GM19099 (cell line): ENCODE results near the gene ATP1A3.

Experiments
- POLR2A ChIP-seq: IDR thresholded peaks from 3 replicates; pipeline ENCODE4 v1.6.1; 2011; ENCODE audit warnings: low read depth; ENCODE audit not compliant: insufficient read length; ENCODE audit errors: extremely low read depth

Gene ATP1A3

GRCh38 chr19:41993612-41994483, at the start of gene ATP1A3:
Gene ATP1A3 (minus strand): TSS chr19:41994230. CDS start chr19:41994076, 154 bp downstream.
- TF ChIP-seq POLR2A = no peak

DNA sequence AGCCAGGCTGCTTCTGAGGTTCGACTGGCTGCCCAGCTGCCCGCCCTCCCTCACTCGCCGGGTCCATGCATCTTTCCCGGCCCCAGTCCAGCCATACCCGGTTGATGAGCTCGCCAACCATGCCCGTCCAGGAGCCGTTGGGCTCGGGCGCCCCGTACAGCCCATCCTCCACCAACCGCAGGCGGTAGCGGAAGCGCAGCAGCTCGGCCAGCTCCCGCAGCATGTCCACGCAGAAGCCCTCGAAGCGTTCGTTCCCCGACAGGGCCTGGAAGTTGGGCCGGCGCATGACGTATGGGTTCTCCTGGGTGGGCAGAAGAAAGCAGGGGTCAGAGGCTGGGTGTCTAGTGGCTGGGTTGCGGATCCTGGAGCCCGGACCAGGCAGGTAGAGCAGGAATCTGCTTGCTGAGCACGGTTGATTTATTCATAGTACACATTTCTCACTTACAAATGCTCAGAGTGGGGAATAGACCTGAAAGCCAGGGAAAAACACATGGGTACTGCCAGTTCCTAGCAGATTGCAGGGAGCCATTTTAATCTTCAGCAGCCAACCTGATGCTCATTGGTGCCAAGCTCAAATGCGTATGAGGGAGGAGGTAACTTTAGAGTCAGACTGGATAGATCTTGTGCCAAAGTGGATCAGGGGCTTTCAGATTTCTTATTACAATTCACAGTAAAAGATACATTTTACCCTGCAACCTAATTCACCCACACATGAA, 48.6 kb upstream of the ATP1A3 start:
- TF ChIP-seq POLR2A = no peak

- no peak for TF ChIP-seq POLR2A
Measured at GRCh38 chr19:42040031-42040430, 46.0 kb upstream of the ATP1A3 start.

DNA sequence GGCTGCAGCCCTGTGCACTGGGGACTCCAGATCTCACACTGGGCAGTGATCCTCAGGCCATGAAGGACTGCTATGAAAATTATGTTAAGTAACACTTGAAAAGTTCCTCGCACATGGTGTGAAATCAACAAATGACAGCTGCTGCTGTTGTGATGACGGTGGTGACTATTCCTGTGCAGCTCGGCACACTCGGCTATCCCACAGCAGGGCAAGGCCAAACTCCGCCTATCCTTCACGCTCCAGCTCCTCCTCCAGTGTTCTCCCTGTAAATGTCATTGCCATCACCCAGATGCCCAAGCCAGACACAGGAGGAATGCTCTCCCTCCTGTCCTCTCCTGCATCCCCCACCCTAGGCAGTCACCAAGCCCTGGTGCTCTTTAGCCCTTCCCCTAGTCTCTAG, 44.6 kb upstream of the ATP1A3 start:
- no peak for TF ChIP-seq POLR2A

DNA sequence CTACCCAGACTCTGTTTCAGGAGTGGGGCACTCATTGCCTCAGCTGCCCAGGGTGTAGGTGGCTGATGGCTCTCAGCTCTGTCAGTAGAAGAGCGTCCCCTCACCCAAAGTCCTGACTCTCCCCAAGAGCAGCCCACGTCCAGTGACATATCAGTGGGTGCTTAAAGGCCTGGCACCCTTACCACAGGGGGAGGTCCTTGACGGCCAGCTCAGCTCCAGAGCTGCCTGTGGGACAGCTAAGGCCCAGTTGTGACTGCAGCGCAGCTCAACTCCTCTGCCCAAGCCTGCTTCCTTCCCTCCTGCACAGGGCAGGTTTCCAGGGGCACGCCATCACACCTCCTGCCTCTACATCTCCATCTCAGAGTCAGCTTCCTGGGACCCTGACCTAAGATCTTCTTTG, 43.6 kb upstream of the ATP1A3 start:
- no peak for TF ChIP-seq POLR2A

DNA sequence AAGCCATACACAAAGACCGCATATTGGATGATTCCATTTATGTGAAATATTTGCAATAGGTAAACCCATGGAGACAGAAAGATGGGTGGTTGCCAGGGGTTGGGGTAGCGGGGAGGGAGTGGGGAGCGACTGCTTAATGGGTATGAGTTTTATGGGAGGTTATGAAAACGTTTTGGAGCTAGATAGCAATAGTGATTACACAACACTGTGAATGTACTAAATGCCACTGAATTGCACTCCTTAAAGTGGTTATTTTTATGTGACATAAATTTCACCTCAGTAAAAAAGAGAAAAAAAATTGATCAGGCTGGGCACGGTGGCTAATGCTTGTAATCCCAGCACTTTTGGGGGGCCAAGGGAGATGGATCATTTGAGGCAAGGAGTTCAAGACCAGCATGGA, 39.4 kb upstream of the ATP1A3 start:
- TF ChIP-seq POLR2A = no peak

GRCh38 chr19:42032431-42032830, 38.4 kb upstream of the ATP1A3 start:
- no peak for TF ChIP-seq POLR2A

DNA sequence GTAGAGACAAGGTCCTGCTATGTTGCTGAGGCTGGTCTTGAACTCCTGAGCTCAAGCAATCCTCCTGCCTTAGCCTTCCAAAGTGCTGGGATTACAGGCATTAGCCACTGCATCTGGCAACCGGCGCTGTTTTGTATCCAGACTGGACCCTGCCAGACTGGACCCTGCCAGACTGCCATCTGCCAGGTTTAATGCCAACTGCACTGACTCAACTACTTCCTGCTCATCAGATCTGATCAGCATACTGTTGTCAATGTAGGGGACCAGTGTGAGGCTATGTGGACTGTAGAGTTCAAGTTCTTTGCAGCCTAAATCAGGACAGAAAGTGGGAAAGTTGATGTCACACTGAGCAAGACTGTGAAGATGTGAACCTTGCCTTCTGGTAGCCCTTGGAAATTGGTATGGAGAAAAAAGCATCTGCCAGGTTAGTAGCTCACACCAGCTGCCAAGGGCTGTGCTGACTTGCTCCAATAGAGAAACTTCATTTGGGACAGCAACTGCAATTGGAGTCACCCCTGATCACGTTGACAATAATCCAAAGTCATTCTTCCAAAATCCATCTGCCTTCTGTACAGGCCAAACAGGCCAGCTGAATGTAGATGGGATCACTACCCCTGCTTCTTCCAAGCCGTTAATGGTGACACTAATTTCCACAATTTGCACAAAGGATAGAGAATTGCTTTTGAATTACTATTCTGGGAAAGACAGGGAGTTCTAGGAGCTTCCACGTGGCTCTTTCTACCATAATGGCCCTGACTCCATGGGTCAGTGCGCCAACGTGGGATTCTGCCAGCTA, 36.8 kb upstream of the ATP1A3 start:
- no peak for TF ChIP-seq POLR2A

DNA sequence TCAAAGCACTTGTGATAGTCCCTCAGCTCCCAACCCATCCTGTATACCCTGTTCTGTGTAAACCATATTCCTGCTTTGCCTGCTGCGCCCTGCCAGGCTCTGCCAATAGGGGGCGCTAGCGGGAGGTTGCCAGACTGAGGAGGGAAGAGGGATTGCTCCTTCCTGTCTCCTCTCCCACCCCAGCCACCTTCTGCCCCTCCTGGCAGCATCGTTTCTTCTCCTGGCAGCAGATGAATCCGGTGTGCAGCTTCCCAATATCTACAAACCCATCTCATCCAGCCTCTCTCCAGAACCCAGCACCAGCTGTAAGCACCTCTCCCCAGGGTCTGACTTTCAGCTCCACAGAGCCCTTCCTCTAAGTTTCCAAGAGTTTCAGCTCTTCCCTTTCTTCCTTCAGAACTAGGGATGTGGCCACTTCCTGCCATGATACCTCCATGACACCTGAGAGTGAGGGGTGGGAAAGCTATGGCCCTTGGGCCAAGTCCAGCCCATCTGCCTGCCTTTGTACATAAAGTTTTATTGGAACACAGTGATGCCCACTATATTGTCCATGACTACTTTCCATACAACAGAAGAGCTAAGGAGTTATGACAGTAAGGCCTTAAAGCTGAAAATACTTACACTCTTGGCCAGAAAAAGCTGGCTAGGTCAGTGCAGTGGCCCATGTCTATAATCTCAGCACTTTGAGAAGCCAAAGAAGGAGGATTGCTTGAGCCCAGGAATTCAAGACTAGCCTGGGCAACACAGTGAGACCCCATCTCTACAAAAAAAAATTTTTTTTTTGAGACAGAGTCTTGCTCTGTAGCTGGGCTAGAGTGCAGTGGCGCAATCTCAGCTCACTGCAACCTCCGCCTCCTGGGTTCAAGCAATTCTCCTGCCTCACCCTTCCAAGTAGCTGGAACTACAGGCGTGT, 34.5 kb upstream of the ATP1A3 start:
- no peak for TF ChIP-seq POLR2A

- no peak for TF ChIP-seq POLR2A
Measured at GRCh38 chr19:42024622-42025111, 30.6 kb upstream of the ATP1A3 start.

DNA sequence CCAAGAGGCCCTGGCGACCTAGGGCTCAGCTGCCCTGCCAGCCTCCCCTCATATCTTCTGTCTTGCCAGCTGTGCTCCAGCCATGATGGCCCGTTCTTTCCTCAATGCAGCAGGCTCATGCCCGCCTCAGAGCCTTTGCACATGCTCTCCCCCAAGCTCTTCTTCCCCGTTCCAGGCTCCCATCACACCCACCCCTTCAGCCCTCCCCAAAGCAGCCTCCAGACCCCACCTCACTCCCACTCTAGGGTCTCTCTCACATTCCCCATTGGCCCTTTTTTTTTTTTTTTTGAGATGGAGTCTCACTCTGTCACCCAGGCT, 29.9 kb upstream of the ATP1A3 start:
- no peak for TF ChIP-seq POLR2A

- TF ChIP-seq POLR2A = no peak
Measured at GRCh38 chr19:42023121-42023942, 29.3 kb upstream of the ATP1A3 start.

GRCh38 chr19:42022616-42023015, 28.6 kb upstream of the ATP1A3 start:
- no peak for TF ChIP-seq POLR2A
